Transverse colon (tissue), 4 donors: Measurements from ENCODE around the gene CAMK1. TPM values are rescaled to one million over a fixed set of nuclear protein-coding genes. Genes with fewer than 3 reads are reported as not detected.

Experiments used
- DNase-seq: peaks from one replicate; pipeline ENCODE4 v3.0.0-alpha.2; 2019
- H3K27ac ChIP-seq, 4 donors: fragments of 200-600 bp; sonication (generic); 2 replicates each; pipeline ENCODE4 v1.5.1; 2016 to 2018; ENCODE audit warnings: inconsistent platforms in 4 of 4
- H3K27me3 ChIP-seq: fragments of 200-600 bp; sonication (generic); 2 replicates; pipeline ENCODE4 v1.5.1; 2017; ENCODE audit warnings: inconsistent platforms
- H3K36me3 ChIP-seq, 4 donors: fragments of 200-600 bp; sonication (generic); 2 replicates each; pipeline ENCODE4 v1.5.1; 2017 to 2019; ENCODE audit warnings: inconsistent platforms in 4 of 4
- H3K4me1 ChIP-seq, 4 donors: fragments of 200-600 bp; sonication (generic); 2 replicates each; pipeline ENCODE4 v1.5.1; 2017 to 2020; ENCODE audit warnings: inconsistent platforms in 4 of 4
- H3K4me3 ChIP-seq, 4 donors: fragments of 200-600 bp; sonication (generic); 1 replicate in 1 of 4; 2 replicates in 3 of 4; pipeline versions ENCODE4 v1.5.1 to v1.6.1; 2017 to 2019; ENCODE audit warnings: inconsistent platforms in 4 of 4
- H3K9me3 ChIP-seq, 2 donors: fragments of 200-600 bp; sonication (generic); 2 replicates each; pipeline ENCODE4 v1.5.1; 2017 to 2019; ENCODE audit warnings: inconsistent platforms in 2 of 2
- CTCF ChIP-seq, 5 experiments: fragments of 200-600 bp in 3 of 5; fragments of 450-650 bp in 2 of 5; sonication (generic) in 3 of 5; IDR thresholded peaks; 1 replicate in 2 of 5; 2 replicates in 3 of 5; pipeline ENCODE4 v1.5.1; 2016 to 2017; ENCODE audit warnings: antibody characterized with exemption in 5 of 5, inconsistent platforms in 3 of 5, mild to moderate bottlenecking in 2 of 5, moderate library complexity in 1 of 5
- EP300 ChIP-seq: sonication (generic); formaldehyde crosslinking; IDR thresholded peaks from one replicate; pipeline ENCODE4 v1.6.1; 2017; ENCODE audit warnings: antibody characterized with exemption, low read depth
- POLR2A ChIP-seq: fragments of 450-650 bp; IDR thresholded peaks from one replicate; pipeline ENCODE4 v1.6.1; 2016; ENCODE audit warnings: antibody characterized with exemption, mild to moderate bottlenecking, moderate library complexity
- POLR2AphosphoS5 ChIP-seq, 3 donors: sonication (generic); formaldehyde crosslinking; IDR thresholded peaks; one replicate each; pipeline ENCODE4 v1.6.1; 2016; ENCODE audit warnings: antibody characterized with exemption in 3 of 3
- WGBS, 2 donors: methylation state at CpG; one replicate each; pipeline ENCODE4 v1.1.5; 2018; ENCODE audit warnings: low coverage in 1 of 2; 5-methylcytosine and 5-hydroxymethylcytosine counted together
- in situ Hi-C, 4 donors: fragments of 200-750 bp; cut with MboI; loops; one replicate each; pipeline versions ENCODE4 v1.15.0 to v1.15.1; 2017; ENCODE audit warnings: low sequenced_read_pairs in 3 of 4, low pct_ligation_motif_present in 1 of 4, low pct_unique_long_range_greater_than_20kb in 1 of 4
- intact Hi-C: fragments of 100-400 bp; cut with DNase I; formaldehyde crosslinking; loops from one replicate; pipeline ENCODE4 v1.15.1; 2023; ENCODE audit warnings: low total_unique reads
- total RNA-seq, 4 donors: library from RNA; depleted of rRNA; stranded (reverse); fragments of >200 nt; gene quantifications; one replicate each; pipeline ENCODE4 v1.1.0, GENCODE V29; 2016

CAMK1 gene
- total RNA-seq, 4 donors from 2014 or later: 5.6 to 45.0 (median 15.6) TPM

DNA sequence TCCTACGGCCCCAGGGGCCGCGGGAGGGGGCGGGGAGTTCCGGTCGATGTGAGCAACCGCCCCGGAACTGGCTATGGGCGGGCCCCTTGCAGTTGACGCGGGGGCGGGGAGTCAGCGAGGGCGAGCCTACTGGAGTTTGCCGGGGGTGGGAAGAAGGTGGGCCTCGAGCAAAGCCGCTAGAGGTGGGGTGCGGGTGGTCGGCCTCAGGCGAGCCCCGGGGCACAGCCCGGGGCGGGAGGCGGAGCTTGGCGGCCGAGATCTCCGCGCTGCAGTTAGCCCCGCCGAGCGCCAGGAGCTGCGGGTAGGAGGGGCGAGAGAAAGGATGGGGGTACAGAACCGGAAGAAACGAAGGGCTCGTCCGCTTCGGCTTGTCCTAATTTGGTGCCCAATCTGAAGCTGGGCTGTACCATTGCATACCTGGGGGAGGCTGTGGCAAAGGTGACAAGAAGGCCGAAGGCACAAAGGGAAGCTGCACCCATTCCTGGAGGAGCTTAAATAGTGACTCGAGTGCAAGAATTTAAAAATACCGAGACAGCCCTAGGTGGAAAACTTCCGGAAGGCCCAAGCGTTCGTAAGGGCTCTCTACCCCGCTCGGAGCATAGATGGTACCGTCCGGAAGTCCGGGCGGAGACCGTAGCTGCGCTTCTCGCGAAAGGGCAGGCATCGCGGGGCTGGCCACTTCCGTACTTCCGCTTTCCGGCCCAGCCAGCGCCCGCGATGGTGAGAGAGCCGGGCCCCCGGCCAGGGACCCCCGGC lies 22.8 kb upstream of the CAMK1 start, which contains the start of the genes ARPC4 and TADA3:
ARPC4 (plus strand) TSS at position 678 of the 756 bp plus-strand sequence; CDS start at position 718, 40 bp downstream.
TADA3 (minus strand) TSS at position 69 of the 756 bp plus-strand sequence. CDS start 1,007 bp downstream, outside the sequence.
- H3K4me1 ChIP-seq: peaks cover 16 to 42% (median 26%) of the 10 kb centered on the region in 4 donors
- peak; percentile 94 for DNase-seq
- 1% methylated on average over 62 of the region's 65 CpGs; no CpG with 5 or more reads in 1 of the 2 donors for WGBS, 2 donors
- peaks cover 0 to 19% (median 7%) of the 10 kb centered on the region in 4 donors for H3K36me3 ChIP-seq
- peak within 1 kb of the TSS; percentile 70 to 99 (median 92) for H3K4me3 ChIP-seq
- H3K9me3 ChIP-seq: no peaks in the 10 kb centered on the region
- intact Hi-C loops: no loop called here
- H3K27ac ChIP-seq: peak within 1 kb of the TSS; percentile 93 to 99 (median 98)
- TF ChIP-seq POLR2A (peak; percentile 84), POLR2AphosphoS5 (IDR thresholded peaks at IDR 0.05) (peak; percentile 53 to 70 (median 70)), EP300 (no peak), CTCF (IDR thresholded peaks at IDR 0.05) (peak in 3 of 5 experiments; percentile 27 to 48 (median 43))
- in situ Hi-C loops: no loop called here
- no peaks in the 10 kb centered on the region for H3K27me3 ChIP-seq

GRCh38 chr3:9791790-9792404 lies 22.1 kb upstream of the CAMK1 start:
- TF ChIP-seq EP300 (no peak), POLR2A (peak; percentile 70)
- Histone ChIP-seq H3K36me3 (peaks cover 0 to 23% (median 10%) of the 10 kb centered on the region in 4 donors), H3K9me3 (no peaks in the 10 kb centered on the region), H3K27me3 (no peaks in the 10 kb centered on the region), H3K27ac (peak overlapping the region; percentile 93 to 99 (median 98)), H3K4me3 (peak overlapping the region; percentile 70 to 99 (median 92)), H3K4me1 (peaks cover 16 to 42% (median 26%) of the 10 kb centered on the region in 4 donors)
- intact Hi-C loops (no loop called here), in situ Hi-C loops (no loop called here)
- no peak for DNase-seq
- WGBS, 2 donors: 0 to 11% methylated on average over 2 to 14 of the region's 14 CpGs

GRCh38 chr3:9791127-9791526 lies 21.4 kb upstream of the CAMK1 start:
- Histone ChIP-seq H3K27ac (peak overlapping the region; percentile 93 to 99 (median 98)), H3K9me3 (no peaks in the 10 kb centered on the region), H3K27me3 (no peaks in the 10 kb centered on the region), H3K4me3 (peak overlapping the region in 1 of 4 donors; percentile 99), H3K36me3 (peaks cover 0 to 28% (median 11%) of the 10 kb centered on the region in 4 donors), H3K4me1 (peaks cover 16 to 39% (median 26%) of the 10 kb centered on the region in 4 donors)
- no peak for DNase-seq
- in situ Hi-C loops (no loop called here), intact Hi-C loops (no loop called here)
- 92 to 93% methylated on average over 9 to 11 of the region's 11 CpGs for WGBS, 2 donors
- TF ChIP-seq EP300: no peak
- no peak for TF ChIP-seq POLR2AphosphoS5 (IDR thresholded peaks at IDR 0.05)
- TF ChIP-seq POLR2A: no peak
- no peak for TF ChIP-seq CTCF (IDR thresholded peaks at IDR 0.05)

GRCh38 chr3:9787714-9788113 lies 18.0 kb upstream of the CAMK1 start:
- Histone ChIP-seq H3K27me3 (no peaks in the 10 kb centered on the region), H3K4me1 (peaks cover 7 to 14% (median 9%) of the 10 kb centered on the region in 4 donors), H3K36me3 (peaks cover 0 to 58% (median 23%) of the 10 kb centered on the region in 4 donors), H3K4me3 (no peak overlapping the region), H3K27ac (no peak overlapping the region), H3K9me3 (no peaks in the 10 kb centered on the region)
- DNase-seq: no peak
- in situ Hi-C loops (no loop called here), intact Hi-C loops (no loop called here)
- TF ChIP-seq EP300 (no peak), POLR2A (no peak), POLR2AphosphoS5 (IDR thresholded peaks at IDR 0.05) (no peak), CTCF (IDR thresholded peaks at IDR 0.05) (no peak)
- WGBS, 2 donors: 76 to 84% methylated on average over 6 of the region's 6 CpGs
